GM12878 (cell line): ENCODE results near the gene SYNCRIP. TPM values are rescaled to one million over a fixed set of nuclear protein-coding genes. Genes with fewer than 3 reads are reported as not detected.

Experiments
- ATAC-seq: fragments of 200-7000 bp; cut with Tn5 transposase; 3 replicates; pipeline ENCODE4 v1.9.1; 2020; ENCODE audit warnings: mild to moderate bottlenecking, moderate library complexity
- BruUV-seq: library from RNA; stranded (reverse); fragments of 400-500 nt; replicated peaks from 2 replicates; lab custom pipeline; 2021; lab: Mats Ljungman, UMichigan
- CTCF ChIA-PET: fragments of 300-600 bp; sonication (Branson Sonifier 250); formaldehyde crosslinking; extraction: SDS; loops from one replicate; lab custom pipeline; 2021; ENCODE audit warnings: inconsistent platforms; lab: Yijun Ruan, JAX
- POLR2A ChIA-PET: fragments of 350-600 bp; formaldehyde crosslinking; extraction: SDS; loops from one replicate; lab custom pipeline; 2021; ENCODE audit warnings: inconsistent platforms; lab: Charles Lee
- RAD21 ChIA-PET: fragments of 300-600 bp; sonication (Branson Sonifier 250); formaldehyde crosslinking; loops from one replicate; lab custom pipeline; 2023; ENCODE audit warnings: antibody characterized with exemption; ENCODE audit not compliant: unreplicated experiment; lab: Charles Lee
- SMC1A ChIA-PET: fragments of 300-600 bp; sonication (Branson Sonifier 250); formaldehyde crosslinking; loops from one replicate; lab custom pipeline; 2023; ENCODE audit not compliant: unreplicated experiment, uncharacterized antibody; lab: Charles Lee
- DNase-seq: peaks from one replicate; pipeline ENCODE4 v3.0.0-alpha.2; 2011; ENCODE audit warnings: low read depth, low spot score
- FAIRE-seq: peaks from 3 replicates; lab custom pipeline; 2011; peaks lifted over from hg19 to GRCh38; lab: Jason Lieb, UNC
- H2AFZ ChIP-seq: 2 replicates; pipeline ENCODE4 v1.6.0; 2011; ENCODE audit warnings: low read depth, low read length, control low read depth; ENCODE audit not compliant: control insufficient read depth
- H3K27ac ChIP-seq: 2 replicates; pipeline ENCODE4 v1.5.1; 2011; ENCODE audit warnings: control low read depth; ENCODE audit not compliant: control insufficient read depth, insufficient read depth
- H3K27me3 ChIP-seq, 2 experiments: replicated peaks in 1 of 2; 2 replicates each; pipeline versions ENCODE4 v1.6.0 to v1.6.1; 2011; ENCODE audit warnings: low read length in 1 of 2; ENCODE audit not compliant: control insufficient read depth in 2 of 2, insufficient read depth in 2 of 2
- H3K36me3 ChIP-seq, 2 experiments: 2 replicates each; pipeline ENCODE4 v1.5.1; 2011; ENCODE audit warnings: low read length in 1 of 2; ENCODE audit not compliant: control insufficient read depth in 2 of 2, insufficient read depth in 2 of 2
- H3K4me1 ChIP-seq: 2 replicates; pipeline ENCODE4 v1.6.1; 2011; ENCODE audit warnings: mild to moderate bottlenecking, low read length, moderate library complexity, mixed read lengths; ENCODE audit not compliant: control insufficient read depth, insufficient read depth
- H3K4me2 ChIP-seq: 2 replicates; pipeline ENCODE4 v1.6.0; 2011; ENCODE audit warnings: control low read depth; ENCODE audit not compliant: control insufficient read depth, insufficient read depth
- H3K4me3 ChIP-seq: fragments of 200-600 bp; sonication (generic); 2 replicates; pipeline ENCODE4 v1.5.1; 2016
- H3K79me2 ChIP-seq: 2 replicates; pipeline ENCODE4 v1.6.0; 2011; ENCODE audit warnings: low read length; ENCODE audit not compliant: control insufficient read depth, insufficient read depth
- H3K9ac ChIP-seq: 2 replicates; pipeline ENCODE4 v1.8.0; 2011; ENCODE audit warnings: low read length, control low read depth, mixed read lengths; ENCODE audit not compliant: control insufficient read depth, insufficient read depth
- H3K9me3 ChIP-seq: replicated peaks from 3 replicates; pipeline ENCODE4 v1.5.1; 2011; ENCODE audit warnings: mild to moderate bottlenecking, low read length; ENCODE audit not compliant: control insufficient read depth, insufficient read depth
- H4K20me1 ChIP-seq: 2 replicates; pipeline ENCODE4 v1.6.0; 2011; ENCODE audit not compliant: control insufficient read depth, insufficient read depth
- ASH2L ChIP-seq: fragments of 300-600, 200-600 bp; sonication (generic); IDR thresholded peaks from 2 replicates; pipeline ENCODE4 v1.6.1; 2017; ENCODE audit warnings: low read depth, mild to moderate bottlenecking, borderline replicate concordance
- BMI1 ChIP-seq: fragments of 450-650 bp; IDR thresholded peaks from 2 replicates; pipeline ENCODE4 v1.6.1; 2016; ENCODE audit warnings: mild to moderate bottlenecking, moderate library complexity, borderline replicate concordance
- CHD1 ChIP-seq: IDR thresholded peaks from 2 replicates; pipeline ENCODE4 v1.6.1; 2012; ENCODE audit warnings: low read depth, low read length, improper control_type of control experiment
- FOXM1 ChIP-seq: IDR thresholded peaks from 2 replicates; pipeline ENCODE4 v1.6.1; 2012; ENCODE audit warnings: low read depth, mild to moderate bottlenecking, inconsistent platforms, low read length, moderate library complexity
- HCFC1 ChIP-seq: fragments of 150-350 bp; IDR thresholded peaks from 2 replicates; pipeline ENCODE4 v1.6.1; 2014; ENCODE audit warnings: low read length
- PAX8 ChIP-seq: fragments of 450-650 bp; IDR thresholded peaks from 2 replicates; pipeline ENCODE4 v1.6.1; 2017; ENCODE audit warnings: mild to moderate bottlenecking, moderate library complexity
- PML ChIP-seq: IDR thresholded peaks from 2 replicates; pipeline ENCODE4 v1.6.1; 2012; ENCODE audit warnings: low read length, inconsistent platforms
- POLR2AphosphoS5 ChIP-seq: IDR thresholded peaks from 2 replicates; pipeline ENCODE4 v1.6.1; 2011; ENCODE audit warnings: mild to moderate bottlenecking, low read length, inconsistent platforms
- RUNX3 ChIP-seq: IDR thresholded peaks from 2 replicates; pipeline ENCODE4 v1.6.1; 2012; ENCODE audit warnings: low read length, inconsistent platforms
- SRF ChIP-seq, 2 experiments: IDR thresholded peaks; 2 replicates each; pipeline ENCODE4 v1.6.1; 2011; ENCODE audit warnings: low read depth in 2 of 2, low read length in 2 of 2, mild to moderate bottlenecking in 1 of 2, moderate library complexity in 1 of 2
- SUPT20H ChIP-seq: IDR thresholded peaks from 2 replicates; pipeline ENCODE4 v1.6.1; 2011; ENCODE audit warnings: low read depth, mild to moderate bottlenecking, low read length, moderate library complexity, borderline replicate concordance; ENCODE audit not compliant: control insufficient read depth
- SUZ12 ChIP-seq: fragments of 200-600 bp; sonication (generic); IDR thresholded peaks from one replicate; pipeline ENCODE4 v1.6.1; 2018; ENCODE audit warnings: antibody characterized with exemption, mild to moderate bottlenecking; ENCODE audit not compliant: unreplicated experiment
- WGBS: methylation state at CpG from one replicate; pipeline ENCODE4 v1.1.6; 2016; ENCODE audit warnings: low lambda C conversion rate; ENCODE audit not compliant: insufficient replicate concordance, insufficient coverage; ENCODE audit errors: missing lambda C conversion rate; 5-methylcytosine and 5-hydroxymethylcytosine counted together
- in situ Hi-C: fragments of 300-500 bp; cut with MboI; formaldehyde crosslinking; loops from 9 replicates; pipeline ENCODE4 v1.14.3; 2018; ENCODE audit warnings: mixed read lengths
- intact Hi-C: fragments of 100-400 bp; cut with micrococcal nuclease; formaldehyde crosslinking; loops from one replicate; pipeline ENCODE4 v1.14.2; 2022; ENCODE audit not compliant: unreplicated experiment
- polyA plus RNA-seq, 11 experiments: library from polyadenylated mRNA; depleted of rRNA in 4 of 11; unstranded in 6 of 11; stranded (reverse) in 5 of 11; fragments of >200 nt; fragmentation: Nextera tagmentation in 4 of 11; fragmentation: Illumina TruSeq in 1 of 11; extraction: Ambion mirVana in 4 of 11; extraction: Trizol in 1 of 11; gene quantifications; 1 replicate in 1 of 11; 2 replicates in 10 of 11; pipeline versions ENCODE4 v1.2.1 to v1.2.3, GENCODE V29; 2011 to 2016; ENCODE audit warnings: inconsistent platforms in 2 of 11, missing spikeins in 2 of 11, low read depth in 1 of 11
- total RNA-seq, 4 experiments: library from RNA; depleted of rRNA in 3 of 4; stranded (reverse); fragments of >200 nt in 3 of 4; fragmentation: Illumina TruSeq in 1 of 4; extraction: Trizol in 1 of 4; gene quantifications; 2 replicates each; pipeline versions ENCODE4 v1.2.1 to v1.2.3, GENCODE V29; 2013 to 2021
- TF ChIP-seq, protein P1 (sequence below): IDR thresholded peaks from 2 replicates; pipeline ENCODE4 v1.6.1; 2011; ENCODE audit warnings: low read depth, low read length, improper control_type of control experiment, borderline replicate concordance
- TF ChIP-seq, protein P2 (sequence below): fragments of 450-650 bp; IDR thresholded peaks from 2 replicates; pipeline ENCODE4 v1.6.1; 2016; ENCODE audit warnings: mild to moderate bottlenecking
- TF ChIP-seq, protein P3 (sequence below): fragments of 450-650 bp; IDR thresholded peaks from 2 replicates; pipeline ENCODE4 v1.6.1; 2017; ENCODE audit warnings: borderline replicate concordance

Gene SYNCRIP
- total and polyA plus RNA-seq, 10 of the 15 experiments (the other 5 are each of a cell fraction or from before 2014, with no cell fraction given) = 28.4 to 255 (median 131) TPM

DNA sequence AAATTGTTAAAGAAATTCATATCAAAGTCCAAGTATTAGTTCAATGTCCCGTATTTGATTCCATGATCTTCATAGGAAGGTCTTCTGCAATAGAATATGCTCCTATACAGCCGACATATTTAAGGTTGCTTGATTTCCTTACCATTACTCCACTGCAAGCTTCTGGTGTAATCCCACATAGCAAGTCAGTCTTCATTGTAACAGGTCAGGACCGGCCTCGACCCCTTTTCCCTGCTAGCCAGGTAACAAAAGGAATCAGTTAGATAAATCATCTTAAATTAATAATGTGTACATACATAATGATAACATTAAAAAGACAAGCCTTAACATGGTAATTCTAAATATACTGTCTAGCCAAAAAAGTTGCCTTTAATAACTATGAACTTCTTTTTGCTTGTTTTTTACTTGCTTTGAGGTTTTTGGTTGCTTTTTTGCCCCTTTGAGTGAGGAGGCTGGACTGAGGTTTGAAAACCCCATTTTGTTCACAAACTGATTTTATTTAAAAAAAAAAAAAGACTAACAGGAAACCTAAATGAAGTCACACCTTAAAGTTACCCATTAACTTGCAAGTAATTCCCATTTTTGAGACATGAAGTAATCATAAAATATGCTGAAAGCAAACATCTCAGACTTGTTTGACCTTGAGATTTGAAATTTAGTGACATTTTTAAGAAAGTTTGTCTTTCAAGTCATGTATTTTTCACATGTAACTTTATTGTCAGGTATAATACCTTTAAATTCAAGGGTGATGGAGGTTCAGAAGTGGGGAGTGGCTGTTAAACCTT, 29.8 kb downstream of the SYNCRIP start (continued):
- TF ChIP-seq, protein P1, sequence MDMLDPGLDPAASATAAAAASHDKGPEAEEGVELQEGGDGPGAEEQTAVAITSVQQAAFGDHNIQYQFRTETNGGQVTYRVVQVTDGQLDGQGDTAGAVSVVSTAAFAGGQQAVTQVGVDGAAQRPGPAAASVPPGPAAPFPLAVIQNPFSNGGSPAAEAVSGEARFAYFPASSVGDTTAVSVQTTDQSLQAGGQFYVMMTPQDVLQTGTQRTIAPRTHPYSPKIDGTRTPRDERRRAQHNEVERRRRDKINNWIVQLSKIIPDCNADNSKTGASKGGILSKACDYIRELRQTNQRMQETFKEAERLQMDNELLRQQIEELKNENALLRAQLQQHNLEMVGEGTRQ = no peak
- TF ChIP-seq BMI1 = no peak

DNA sequence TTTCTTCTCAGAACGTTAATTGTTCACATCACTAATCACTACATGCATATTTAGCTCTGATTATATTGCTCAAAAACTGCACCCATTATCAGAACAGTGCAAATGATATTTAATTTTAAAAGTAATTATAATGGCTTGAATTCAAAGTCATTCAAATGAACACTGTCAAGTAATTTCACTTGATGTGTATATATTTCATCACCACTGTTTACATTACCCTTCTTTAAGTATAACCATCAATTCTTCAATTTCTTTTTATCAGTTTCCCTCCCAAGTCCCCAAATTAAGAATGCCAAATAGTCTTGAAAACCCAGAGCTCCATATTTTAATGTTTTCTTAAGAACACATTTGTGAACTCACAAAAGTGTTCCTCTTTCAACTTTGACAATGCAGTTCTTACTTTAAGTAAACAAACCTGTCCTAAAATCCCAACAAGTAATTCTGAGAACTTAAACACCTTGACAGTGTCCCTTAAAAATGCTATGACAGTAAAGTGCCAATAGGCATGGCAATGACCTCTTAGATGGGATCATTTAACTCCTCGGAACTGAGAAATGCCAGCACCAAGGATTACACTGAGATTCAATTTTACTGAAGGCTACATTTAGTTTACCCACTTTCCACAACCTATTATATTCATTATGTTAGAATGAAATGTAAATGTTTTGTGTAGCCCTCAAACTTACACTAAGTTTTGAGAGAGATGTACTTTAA, 32.3 kb downstream of the SYNCRIP start:
- ATAC-seq (no peak), FAIRE-seq (peak; percentile 18), DNase-seq (no peak)
- Histone ChIP-seq H3K9ac (no peak overlapping the region), H2AFZ (no peak overlapping the region), H3K79me2 (no peaks in the 10 kb centered on the region; the same call in none of the 2 replicates), H3K4me3 (no peak overlapping the region), H3K36me3 (peaks cover 0 to 31% of the 10 kb centered on the region in 2 experiments), H3K9me3 (no peaks in the 10 kb centered on the region), H3K27me3 (no peaks in the 10 kb centered on the region), H3K4me2 (no peak overlapping the region), H3K27ac (no peak overlapping the region), H3K4me1 (no peaks in the 10 kb centered on the region), H4K20me1 (no peaks in the 10 kb centered on the region)
- ChIA-PET SMC1A (interaction anchor here (1.2 to 3.6 kb wide), 5 partner anchors 12 to 32 kb away, joined by 3 to 17 read pairs (median 7); partner anchors contain the start of gene SYNCRIP), CTCF (no interaction called here), RAD21 (no interaction called here), POLR2A (interaction anchor here (1.1 kb wide), 1 partner anchor 59 kb away, joined by 4 read pairs; no protein-coding TSS in a partner anchor)
- BruUV-seq = no TSS peak
- intact Hi-C loops (no loop called here), in situ Hi-C loops (no loop called here)
- WGBS = 48% methylated on average over 2 of the region's 2 CpGs
- TF ChIP-seq FOXM1 (no peak), ASH2L (no peak), SRF (IDR thresholded peaks at IDR 0.05; ENCODE audit: low read depth in 2 of 2, low read length in 2 of 2) (no peak), POLR2AphosphoS5 (0 out of 2 replicates have a peak, but pooled peaks have one; percentile 30), RUNX3 (no peak), SUZ12 (no peak), PAX8 (no peak), PML (peak; percentile 47; the same call in 1 of the 2 replicates), CHD1 (no peak), SUPT20H (no peak), HCFC1 (no peak)
- TF ChIP-seq, protein P2, sequence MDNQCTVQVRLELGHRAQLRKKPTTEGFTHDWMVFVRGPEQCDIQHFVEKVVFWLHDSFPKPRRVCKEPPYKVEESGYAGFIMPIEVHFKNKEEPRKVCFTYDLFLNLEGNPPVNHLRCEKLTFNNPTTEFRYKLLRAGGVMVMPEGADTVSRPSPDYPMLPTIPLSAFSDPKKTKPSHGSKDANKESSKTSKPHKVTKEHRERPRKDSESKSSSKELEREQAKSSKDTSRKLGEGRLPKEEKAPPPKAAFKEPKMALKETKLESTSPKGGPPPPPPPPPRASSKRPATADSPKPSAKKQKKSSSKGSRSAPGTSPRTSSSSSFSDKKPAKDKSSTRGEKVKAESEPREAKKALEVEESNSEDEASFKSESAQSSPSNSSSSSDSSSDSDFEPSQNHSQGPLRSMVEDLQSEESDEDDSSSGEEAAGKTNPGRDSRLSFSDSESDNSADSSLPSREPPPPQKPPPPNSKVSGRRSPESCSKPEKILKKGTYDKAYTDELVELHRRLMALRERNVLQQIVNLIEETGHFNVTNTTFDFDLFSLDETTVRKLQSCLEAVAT = no peak
- TF ChIP-seq, protein P3, sequence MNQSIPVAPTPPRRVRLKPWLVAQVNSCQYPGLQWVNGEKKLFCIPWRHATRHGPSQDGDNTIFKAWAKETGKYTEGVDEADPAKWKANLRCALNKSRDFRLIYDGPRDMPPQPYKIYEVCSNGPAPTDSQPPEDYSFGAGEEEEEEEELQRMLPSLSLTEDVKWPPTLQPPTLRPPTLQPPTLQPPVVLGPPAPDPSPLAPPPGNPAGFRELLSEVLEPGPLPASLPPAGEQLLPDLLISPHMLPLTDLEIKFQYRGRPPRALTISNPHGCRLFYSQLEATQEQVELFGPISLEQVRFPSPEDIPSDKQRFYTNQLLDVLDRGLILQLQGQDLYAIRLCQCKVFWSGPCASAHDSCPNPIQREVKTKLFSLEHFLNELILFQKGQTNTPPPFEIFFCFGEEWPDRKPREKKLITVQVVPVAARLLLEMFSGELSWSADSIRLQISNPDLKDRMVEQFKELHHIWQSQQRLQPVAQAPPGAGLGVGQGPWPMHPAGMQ = no peak
